Epithelial cell of esophagus (primary cell): ENCODE data around the gene CLSTN1.

Experiments
- DNase-seq: peaks from one replicate; pipeline ENCODE4 v3.0.0; 2010; ENCODE audit warnings: low read depth
- H3K4me3 ChIP-seq: 2 replicates; pipeline ENCODE4 v1.5.1; 2011; ENCODE audit warnings: mild to moderate bottlenecking, low read length, control low read depth
- TF ChIP-seq, protein P1 (sequence below): IDR thresholded peaks from 2 replicates; pipeline ENCODE4 v1.5.1; 2011; ENCODE audit warnings: low read depth, mild to moderate bottlenecking, low read length, control low read depth, inconsistent platforms; ENCODE audit not compliant: insufficient read depth; ENCODE audit errors: missing control alignments

Gene CLSTN1

DNA sequence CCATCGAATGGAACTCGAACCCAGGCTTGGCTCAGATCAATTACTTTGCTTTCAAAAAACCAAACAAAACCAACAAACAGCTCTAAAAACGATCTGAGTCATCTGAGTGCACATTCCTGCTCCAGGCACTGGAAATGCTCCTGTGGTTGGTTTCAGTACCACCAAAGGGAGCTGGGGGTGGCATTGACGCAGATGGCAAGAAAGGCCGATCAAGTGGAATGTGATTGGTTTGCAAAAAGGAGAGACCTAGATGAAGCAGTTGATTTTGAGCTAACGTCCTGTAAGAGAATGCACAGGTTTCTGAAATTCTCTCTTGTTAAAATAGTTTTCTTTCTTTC, 132.7 kb downstream of the CLSTN1 start:
- TF ChIP-seq, protein P1, sequence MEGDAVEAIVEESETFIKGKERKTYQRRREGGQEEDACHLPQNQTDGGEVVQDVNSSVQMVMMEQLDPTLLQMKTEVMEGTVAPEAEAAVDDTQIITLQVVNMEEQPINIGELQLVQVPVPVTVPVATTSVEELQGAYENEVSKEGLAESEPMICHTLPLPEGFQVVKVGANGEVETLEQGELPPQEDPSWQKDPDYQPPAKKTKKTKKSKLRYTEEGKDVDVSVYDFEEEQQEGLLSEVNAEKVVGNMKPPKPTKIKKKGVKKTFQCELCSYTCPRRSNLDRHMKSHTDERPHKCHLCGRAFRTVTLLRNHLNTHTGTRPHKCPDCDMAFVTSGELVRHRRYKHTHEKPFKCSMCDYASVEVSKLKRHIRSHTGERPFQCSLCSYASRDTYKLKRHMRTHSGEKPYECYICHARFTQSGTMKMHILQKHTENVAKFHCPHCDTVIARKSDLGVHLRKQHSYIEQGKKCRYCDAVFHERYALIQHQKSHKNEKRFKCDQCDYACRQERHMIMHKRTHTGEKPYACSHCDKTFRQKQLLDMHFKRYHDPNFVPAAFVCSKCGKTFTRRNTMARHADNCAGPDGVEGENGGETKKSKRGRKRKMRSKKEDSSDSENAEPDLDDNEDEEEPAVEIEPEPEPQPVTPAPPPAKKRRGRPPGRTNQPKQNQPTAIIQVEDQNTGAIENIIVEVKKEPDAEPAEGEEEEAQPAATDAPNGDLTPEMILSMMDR = no peak
- H3K4me3 ChIP-seq = no peak overlapping the region
- no peak for DNase-seq

DNA sequence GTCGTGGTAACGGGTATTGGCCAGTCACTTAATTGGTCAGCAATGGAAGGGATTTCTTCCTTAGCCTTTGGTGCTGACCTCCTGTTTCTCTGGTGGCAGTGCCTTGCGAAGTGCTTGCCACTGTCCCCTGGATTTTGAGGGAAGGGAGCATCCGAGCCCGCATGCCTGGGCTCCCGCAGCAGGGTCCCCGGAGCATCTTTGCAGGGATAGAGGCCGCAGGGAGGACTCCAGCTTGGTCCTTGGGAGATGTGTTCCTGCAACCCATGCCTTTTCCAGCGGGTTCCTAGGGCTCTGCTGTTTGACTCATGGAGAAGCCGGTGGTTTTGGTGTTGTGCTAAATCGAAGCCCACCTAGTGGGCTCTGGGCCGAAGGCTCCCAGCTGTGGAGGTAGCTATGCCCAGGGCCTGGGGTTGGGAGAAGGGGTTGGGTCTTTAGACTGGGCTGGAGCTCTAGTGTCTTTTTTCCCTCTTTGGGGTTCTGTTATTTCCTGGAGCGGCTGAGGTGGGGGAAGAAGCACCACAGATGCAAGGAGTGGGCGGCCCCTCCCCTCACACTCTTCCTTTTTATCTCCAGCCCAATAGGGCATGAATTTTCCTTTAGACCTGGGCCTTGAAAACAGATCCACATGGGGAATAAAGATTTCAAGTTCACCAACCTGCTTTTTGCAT, 133.2 kb downstream of the CLSTN1 start:
- DNase-seq = no peak
- TF ChIP-seq, protein P1 = no peak
- H3K4me3 ChIP-seq = peak overlapping the region; percentile 55

DNA sequence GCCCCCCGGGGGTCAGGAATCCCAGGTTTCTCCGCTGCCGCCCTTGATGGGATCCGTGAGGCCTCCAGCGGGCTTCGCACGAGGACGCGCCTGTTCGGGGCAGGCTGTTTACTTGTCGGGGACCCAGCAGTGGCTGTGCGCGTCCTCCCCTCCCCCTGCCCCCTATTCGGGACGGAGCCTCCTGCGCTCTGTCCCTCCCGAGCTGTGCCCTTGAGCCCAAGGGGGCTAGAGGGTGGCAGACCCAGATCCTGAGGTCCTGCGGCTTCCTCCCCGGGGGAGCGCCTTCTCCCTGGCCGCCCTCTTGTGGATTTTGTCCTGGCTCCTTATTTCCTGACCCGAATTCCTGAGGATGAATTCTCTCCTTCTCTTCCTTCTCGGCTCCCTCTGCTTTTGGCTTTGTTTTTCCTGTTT, 133.8 kb downstream of the CLSTN1 start:
- H3K4me3 ChIP-seq = peak overlapping the region; percentile 55
- DNase-seq = peak; percentile 37
- TF ChIP-seq, protein P1 = peak; percentile 16

DNA sequence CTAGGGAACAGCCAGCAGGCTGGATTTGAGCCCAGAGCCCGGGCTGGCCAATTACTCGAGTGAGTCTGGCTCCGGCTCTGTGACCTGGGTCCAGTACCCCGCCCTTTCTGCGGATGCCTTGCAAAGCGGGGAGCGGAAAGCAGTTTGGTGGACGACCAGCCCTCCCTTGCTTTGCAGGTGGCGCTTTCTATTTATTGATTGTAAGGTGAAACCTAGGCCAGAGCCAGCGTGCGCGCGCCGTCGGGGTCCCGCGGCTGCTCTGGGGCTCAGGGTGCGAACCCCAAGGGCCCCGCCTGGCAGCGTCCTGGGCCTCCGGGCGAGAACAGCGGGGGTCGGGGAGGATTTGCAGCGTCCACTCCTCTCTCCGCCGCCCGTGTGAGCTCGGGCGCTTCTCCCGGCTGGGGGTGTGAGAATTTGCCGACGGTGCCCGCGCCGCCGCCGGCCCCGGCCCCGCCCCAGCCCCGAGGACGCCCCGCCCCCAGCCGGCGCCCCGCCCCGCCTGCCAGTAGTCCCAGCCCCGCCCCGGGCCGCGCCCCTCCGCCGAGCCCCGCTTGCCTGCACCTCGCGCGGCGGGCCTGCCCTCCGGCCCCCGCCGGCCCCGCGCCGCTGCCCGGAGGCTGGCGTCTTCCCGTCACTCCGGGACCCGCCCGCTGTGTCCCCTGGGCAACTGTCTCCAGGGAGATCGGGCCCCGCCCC, 134.6 kb downstream of the CLSTN1 start:
- TF ChIP-seq, protein P1 = no peak
- DNase-seq = peak; percentile 80
- H3K4me3 ChIP-seq = peak overlapping the region; percentile 55

DNA sequence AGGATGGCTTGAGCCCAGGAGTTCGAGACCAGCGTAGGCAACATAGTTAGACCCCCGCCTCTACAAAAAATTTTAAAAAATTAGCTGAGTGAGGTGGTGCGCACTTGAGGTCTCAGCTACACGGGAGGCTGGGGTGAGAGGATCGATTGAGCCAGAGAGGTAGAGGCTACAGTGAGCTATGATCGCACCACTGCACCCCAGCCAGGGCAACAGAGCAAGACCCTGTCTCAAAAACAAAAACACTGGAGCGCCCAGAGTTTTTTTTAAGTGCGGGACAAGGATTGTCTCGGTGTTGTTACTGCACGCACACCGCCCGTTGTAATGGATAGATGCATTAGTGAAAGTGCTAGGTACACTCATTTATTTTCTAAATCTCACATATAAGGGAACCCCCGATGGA, 135.2 kb downstream of the CLSTN1 start:
- H3K4me3 ChIP-seq = peak overlapping the region; percentile 49

DNA sequence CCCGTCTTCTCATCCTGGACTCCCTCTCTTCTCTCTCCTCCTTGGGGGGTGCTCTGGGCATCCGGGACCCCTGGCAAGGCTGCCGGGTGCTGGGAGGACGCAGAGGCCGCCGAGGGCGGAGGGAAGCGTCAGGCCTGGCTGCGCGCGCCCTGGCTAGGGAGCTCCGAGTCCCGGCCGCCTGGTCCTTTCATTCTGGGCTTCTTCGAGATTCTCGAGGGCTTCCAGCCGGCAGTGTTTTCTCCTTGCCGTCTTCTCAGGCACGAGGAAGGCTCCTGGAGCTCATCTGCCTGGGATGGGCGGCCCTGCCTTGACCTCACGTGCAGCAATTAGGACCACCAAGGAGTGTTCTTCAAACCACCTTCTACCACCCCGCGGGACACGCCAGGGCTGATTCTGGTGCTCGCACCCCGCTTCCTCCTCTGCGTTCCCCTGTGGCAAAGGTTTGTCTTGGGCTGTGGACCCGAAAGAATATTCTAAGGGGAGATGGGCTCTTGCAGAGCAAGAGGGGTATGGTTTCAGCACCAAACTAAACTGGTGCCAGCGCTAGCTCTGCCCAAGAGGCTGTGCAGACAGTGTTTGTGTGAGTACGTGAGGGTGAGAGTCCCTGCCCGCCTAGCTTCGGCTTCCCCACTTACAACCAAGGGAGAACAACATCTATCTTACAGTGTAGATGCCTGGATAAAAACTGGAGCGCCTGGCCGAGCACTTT, 135.7 kb downstream of the CLSTN1 start:
- H3K4me3 ChIP-seq = peak overlapping the region; percentile 41
- DNase-seq = peak; percentile 33
- TF ChIP-seq, protein P1 = no peak

More for the DNA sequence above, 135.2 kb downstream of the CLSTN1 start:
- TF ChIP-seq, protein P1 = no peak
- no peak for DNase-seq
